22Rv1 (cell line): ENCODE data around the gene SLC4A2.

Source experiments
- H3K27ac ChIP-seq: fragments of 450-650 bp; 2 replicates; pipeline ENCODE4 v1.5.1; 2017
- CTCF ChIP-seq: fragments of 450-650 bp; IDR thresholded peaks from 2 replicates; pipeline ENCODE4 v1.5.1; 2017; ENCODE audit warnings: mild to moderate bottlenecking
- ZFX ChIP-seq: fragments of 450-650 bp; IDR thresholded peaks from 2 replicates; pipeline ENCODE4 v1.6.1; 2017; ENCODE audit warnings: antibody characterized with exemption, borderline replicate concordance

SLC4A2 gene

GRCh38 chr7:151017370-151017952 lies 41.9 kb upstream of the SLC4A2 start:
- no peak overlapping the region for H3K27ac ChIP-seq
- no peak for TF ChIP-seq ZFX
- no peak for TF ChIP-seq CTCF

DNA sequence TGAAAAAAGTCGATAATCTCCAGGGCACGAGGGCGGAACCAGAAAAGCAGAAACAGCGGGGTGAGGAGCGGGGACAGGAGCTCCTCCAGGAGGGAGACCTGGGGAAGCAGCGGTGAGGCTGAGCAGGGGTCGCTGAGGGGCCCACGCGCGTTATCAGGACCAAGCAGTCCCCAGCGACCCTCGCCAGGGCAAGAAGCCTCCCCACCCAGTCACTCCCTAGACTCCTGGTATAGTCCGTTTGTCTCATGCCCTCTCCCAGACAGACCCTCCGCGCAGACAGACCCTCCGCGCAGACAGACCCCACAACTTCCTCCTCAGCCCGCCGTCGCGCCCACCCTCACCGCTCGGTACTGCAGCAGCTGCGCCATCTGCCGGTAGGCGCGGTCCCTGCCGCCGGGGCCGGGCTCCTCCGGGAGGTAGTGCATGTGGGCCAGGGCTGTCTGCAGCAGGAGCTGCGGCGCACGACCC lies 41.4 kb upstream of the SLC4A2 start:
- TF ChIP-seq CTCF (peak; percentile 100), ZFX (no peak)
- H3K27ac ChIP-seq = no peak overlapping the region

DNA sequence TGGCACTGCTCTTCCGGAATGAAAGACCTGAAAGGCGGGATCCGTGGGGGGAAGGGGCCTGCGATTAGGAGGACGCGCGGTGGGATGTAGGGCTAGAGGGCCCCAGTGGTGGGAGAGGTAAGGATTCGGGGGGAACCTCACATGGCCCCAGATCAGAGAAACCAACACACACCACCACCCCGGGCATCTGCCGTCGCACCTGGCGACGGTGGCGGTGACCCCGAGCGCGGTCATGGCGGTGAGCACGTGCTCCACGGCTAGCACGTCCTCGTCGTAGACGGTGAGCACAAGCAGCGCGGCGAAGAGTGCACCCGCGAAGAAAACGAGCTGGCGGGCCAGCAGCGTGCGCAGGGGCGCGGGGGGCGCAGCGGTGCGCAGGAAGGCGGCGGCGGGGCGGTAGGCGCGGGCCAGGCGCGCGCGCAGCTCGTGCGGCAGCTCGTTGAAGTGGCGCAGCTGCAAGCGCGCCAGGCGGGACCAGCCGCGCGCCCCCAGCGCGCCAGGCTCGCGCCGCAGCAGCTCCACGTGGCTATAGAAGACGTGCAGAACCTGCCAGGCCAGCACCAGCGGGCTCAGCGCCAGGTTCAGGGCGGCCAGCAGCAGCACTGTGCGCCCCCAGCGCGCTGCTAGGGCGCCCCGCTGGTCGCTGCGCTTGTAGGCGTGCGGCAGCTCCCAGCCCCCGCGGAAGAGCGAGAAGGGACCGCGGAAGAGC lies 40.8 kb upstream of the SLC4A2 start:
- no peak for TF ChIP-seq ZFX
- TF ChIP-seq CTCF = peak; percentile 76

GRCh38 chr7:151019130-151019447 lies 40.3 kb upstream of the SLC4A2 start:
- TF ChIP-seq CTCF = no peak
- no peak for TF ChIP-seq ZFX
- H3K27ac ChIP-seq = peak overlapping the region; percentile 31

More for the DNA sequence above, 40.8 kb upstream of the SLC4A2 start:
- H3K27ac ChIP-seq = peak overlapping the region; percentile 31

- TF ChIP-seq CTCF (no peak), ZFX (no peak)
Measured at GRCh38 chr7:151020231-151020630, 39.2 kb upstream of the SLC4A2 start.

DNA sequence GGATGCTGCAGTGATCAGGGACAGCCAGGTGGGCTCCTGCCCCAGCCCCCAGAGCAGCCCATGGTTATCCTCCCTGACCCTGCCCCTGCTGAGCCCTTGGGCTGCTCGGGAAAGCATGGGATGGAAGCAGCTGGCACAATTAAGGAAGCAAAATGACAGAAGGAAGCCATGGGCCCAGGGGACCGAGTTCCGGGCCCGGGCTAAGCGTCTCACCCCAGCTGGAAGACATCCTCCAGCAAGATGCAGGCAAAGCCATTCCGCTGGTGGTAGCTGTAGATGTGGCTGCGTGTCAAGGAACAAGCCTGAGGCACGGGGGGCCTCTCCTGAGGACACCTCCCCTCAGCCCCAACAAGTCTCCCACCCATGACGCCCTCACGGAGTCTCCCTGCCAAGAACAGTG lies 36.2 kb upstream of the SLC4A2 start:
- no peak for TF ChIP-seq CTCF
- no peak for TF ChIP-seq ZFX
- no peak overlapping the region for H3K27ac ChIP-seq

More at GRCh38 chr7:151020231-151020630, 39.2 kb upstream of the SLC4A2 start:
- no peak overlapping the region for H3K27ac ChIP-seq

DNA sequence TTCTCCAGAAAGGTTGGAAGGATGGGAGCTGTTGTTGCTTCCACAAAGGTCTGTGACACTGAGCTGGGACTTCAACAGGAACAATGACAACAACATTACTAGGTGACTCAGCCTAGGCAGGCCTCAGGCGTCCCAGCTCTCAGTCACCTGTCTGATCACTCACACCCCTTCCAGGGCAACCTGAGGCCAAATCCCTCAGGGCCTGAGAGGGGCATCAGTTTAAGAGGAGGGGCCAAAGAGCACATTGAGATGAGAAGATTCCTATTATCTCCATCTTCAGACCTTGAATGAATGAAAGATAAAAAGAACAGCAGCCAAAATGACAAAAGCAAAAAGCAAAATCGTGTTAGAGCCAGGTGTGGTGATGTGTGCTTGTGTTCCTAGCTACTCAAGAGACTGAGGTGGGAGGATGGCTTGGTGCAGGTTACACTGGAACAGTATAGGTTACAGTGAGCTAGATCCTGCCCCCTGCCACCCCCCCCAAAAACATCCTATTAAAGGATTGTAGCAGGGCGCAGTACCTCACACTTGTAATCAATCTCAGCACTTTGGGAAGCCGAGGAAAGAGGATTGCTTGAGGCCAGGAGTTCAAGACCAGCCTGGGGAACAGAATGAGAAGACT lies 34.8 kb upstream of the SLC4A2 start, which contains the start of gene ATG9B:
TSS of gene ATG9B (minus strand) at position 60 of the 622 bp plus-strand sequence. CDS start 71 bp downstream, outside the sequence.
- no peak within 1 kb of the TSS for H3K27ac ChIP-seq
- TF ChIP-seq ZFX (no peak), CTCF (no peak)
